GM23338 (cell line): ENCODE data around the gene EPS8. TPM values are rescaled to one million over a fixed set of nuclear protein-coding genes. Genes with fewer than 3 reads are reported as not detected.

Experiments
- ATAC-seq: fragments of 200-7000 bp; cut with Tn5 transposase; 3 replicates; pipeline ENCODE4 v1.9.1; 2020
- DNase-seq: peaks from one replicate; pipeline ENCODE4 v3.0.0-alpha.2; 2015; ENCODE audit warnings: low spot score
- H2AFZ ChIP-seq: fragments of 200-600 bp; sonication (generic); 2 replicates; pipeline ENCODE4 v1.8.0; 2016; ENCODE audit warnings: antibody characterized with exemption, mild to moderate bottlenecking, moderate library complexity
- H3F3A ChIP-seq: fragments of 200-600 bp; sonication (generic); replicated peaks from 2 replicates; pipeline ENCODE4 v1.8.0; 2017; ENCODE audit warnings: antibody characterized with exemption, mixed run types, low read depth
- H3K27ac ChIP-seq: fragments of 200-600 bp; sonication (generic); 2 replicates; pipeline ENCODE4 v1.6.1; 2016; ENCODE audit warnings: low read depth
- H3K27me3 ChIP-seq: fragments of 200-600 bp; sonication (generic); 2 replicates; pipeline ENCODE4 v1.8.0; 2016; ENCODE audit warnings: mild to moderate bottlenecking, mixed run types, moderate library complexity; ENCODE audit not compliant: insufficient read depth
- H3K36me3 ChIP-seq: fragments of 200-600 bp; sonication (generic); 2 replicates; pipeline ENCODE4 v1.8.0; 2016; ENCODE audit warnings: mild to moderate bottlenecking; ENCODE audit not compliant: insufficient read depth
- H3K4me1 ChIP-seq: fragments of 200-600 bp; sonication (generic); 2 replicates; pipeline ENCODE4 v1.8.0; 2016; ENCODE audit warnings: mild to moderate bottlenecking, moderate library complexity; ENCODE audit not compliant: insufficient read depth
- H3K4me2 ChIP-seq: fragments of 200-600 bp; sonication (generic); 2 replicates; pipeline ENCODE4 v1.7.1; 2017; ENCODE audit warnings: mixed run types
- H3K4me3 ChIP-seq: fragments of 200-600 bp; sonication (generic); 2 replicates; pipeline ENCODE4 v1.6.1; 2016; ENCODE audit warnings: mixed run types
- H3K79me2 ChIP-seq: fragments of 200-600 bp; sonication (generic); replicated peaks from 2 replicates; pipeline ENCODE4 v1.8.0; 2017; ENCODE audit warnings: mild to moderate bottlenecking; ENCODE audit not compliant: insufficient read depth
- H3K9me2 ChIP-seq: fragments of 200-600 bp; sonication (generic); 2 replicates; pipeline ENCODE4 v1.8.0; 2017; ENCODE audit not compliant: insufficient read depth
- H4K20me1 ChIP-seq: fragments of 200-600 bp; sonication (generic); replicated peaks from 2 replicates; pipeline ENCODE4 v1.8.0; 2017; ENCODE audit warnings: mild to moderate bottlenecking; ENCODE audit not compliant: insufficient read depth
- H3K27ac Mint-ChIP-seq: 2 replicates; pipeline ENCODE4 v1.8.0; 2020; ENCODE audit warnings: inconsistent platforms, mild to moderate bottlenecking, moderate library complexity, mixed read lengths
- H3K27me3 Mint-ChIP-seq: 3 replicates; pipeline ENCODE4 v1.8.0; 2022; ENCODE audit warnings: low read depth, mild to moderate bottlenecking, moderate library complexity, mixed read lengths, inconsistent platforms; ENCODE audit not compliant: insufficient read depth, poor library complexity
- H3K36me3 Mint-ChIP-seq: 3 replicates; pipeline ENCODE4 v1.8.0; 2021; ENCODE audit warnings: low read depth, mild to moderate bottlenecking, inconsistent platforms, moderate library complexity, mixed read lengths
- H3K4me1 Mint-ChIP-seq: 3 replicates; pipeline ENCODE4 v1.8.0; 2020; ENCODE audit warnings: mild to moderate bottlenecking, inconsistent platforms, mixed read lengths
- H3K4me3 Mint-ChIP-seq: 3 replicates; pipeline ENCODE4 v1.8.0; 2021; ENCODE audit warnings: moderate library complexity, mild to moderate bottlenecking, inconsistent platforms, mixed read lengths
- H3K9me3 Mint-ChIP-seq: 3 replicates; pipeline ENCODE4 v1.8.0; 2020; ENCODE audit warnings: moderate library complexity, mild to moderate bottlenecking, inconsistent platforms, mixed read lengths
- CREB1 ChIP-seq: fragments of 250-450 bp; sonication (Bioruptor Pico); IDR thresholded peaks from 2 replicates; pipeline ENCODE4 v1.5.0; 2020; ENCODE audit warnings: low read depth, mild to moderate bottlenecking, moderate library complexity
- EZH2phosphoT487 ChIP-seq: fragments of 200-600 bp; sonication (generic); IDR thresholded peaks from one replicate; pipeline ENCODE4 v1.8.1; 2018; ENCODE audit warnings: antibody characterized with exemption; ENCODE audit not compliant: unreplicated experiment
- JUNB ChIP-seq: IDR thresholded peaks from one replicate; pipeline ENCODE4 v1.6.1; 2016; ENCODE audit warnings: antibody characterized with exemption; ENCODE audit not compliant: unreplicated experiment
- NANOG ChIP-seq: IDR thresholded peaks from 2 replicates; pipeline ENCODE4 v1.6.1; 2016; ENCODE audit warnings: antibody characterized with exemption, borderline replicate concordance
- STAT1 ChIP-seq: IDR thresholded peaks from one replicate; pipeline ENCODE4 v1.6.1; 2016; ENCODE audit warnings: antibody characterized with exemption; ENCODE audit not compliant: unreplicated experiment
- ZNF114 ChIP-seq: fragments of 250-450 bp; sonication (Bioruptor Pico); IDR thresholded peaks from 2 replicates; pipeline ENCODE4 v1.5.0; 2020; ENCODE audit warnings: mild to moderate bottlenecking, moderate library complexity
- ZNF331 ChIP-seq: fragments of 250-450 bp; sonication (Bioruptor Pico); IDR thresholded peaks from 2 replicates; pipeline ENCODE4 v1.5.0; 2020; ENCODE audit warnings: low read depth, mild to moderate bottlenecking, moderate library complexity
- polyA plus RNA-seq: library from polyadenylated mRNA; unstranded; fragments of >200 nt; fragmentation: Nextera tagmentation; extraction: Ambion mirVana; gene quantifications from 2 replicates; pipeline ENCODE4 v1.2.1, GENCODE V29; 2016
- total RNA-seq: library from RNA; depleted of rRNA; stranded (reverse); fragments of >200 nt; shearing (Covaris generic); gene quantifications from 2 replicates; pipeline ENCODE4 v1.2.3, GENCODE V29; 2014
- TF ChIP-seq, protein P1 (sequence below), 2 experiments: fragments of 200-600 bp in 1 of 2; sonication (generic) in 1 of 2; conservative IDR thresholded peaks; 2 replicates each; pipeline versions ENCODE4 v1.5.1 to v1.6.1; 2016 to 2017; ENCODE audit warnings: antibody characterized with exemption in 2 of 2, low read depth in 2 of 2, mild to moderate bottlenecking in 2 of 2, moderate library complexity in 1 of 2
- TF ChIP-seq, protein P2 (sequence below): fragments of 250-450 bp; sonication (Bioruptor Pico); IDR thresholded peaks from 2 replicates; pipeline ENCODE4 v1.5.0; 2020; ENCODE audit warnings: mild to moderate bottlenecking, moderate library complexity
- TF ChIP-seq, protein P3 (sequence below): IDR thresholded peaks from one replicate; pipeline ENCODE4 v1.6.1; 2018; ENCODE audit warnings: antibody characterized with exemption; ENCODE audit not compliant: unreplicated experiment

Gene EPS8
- total and polyA plus RNA-seq, 2 experiments from 2014 or later: 3.5 to 5.4 TPM

DNA sequence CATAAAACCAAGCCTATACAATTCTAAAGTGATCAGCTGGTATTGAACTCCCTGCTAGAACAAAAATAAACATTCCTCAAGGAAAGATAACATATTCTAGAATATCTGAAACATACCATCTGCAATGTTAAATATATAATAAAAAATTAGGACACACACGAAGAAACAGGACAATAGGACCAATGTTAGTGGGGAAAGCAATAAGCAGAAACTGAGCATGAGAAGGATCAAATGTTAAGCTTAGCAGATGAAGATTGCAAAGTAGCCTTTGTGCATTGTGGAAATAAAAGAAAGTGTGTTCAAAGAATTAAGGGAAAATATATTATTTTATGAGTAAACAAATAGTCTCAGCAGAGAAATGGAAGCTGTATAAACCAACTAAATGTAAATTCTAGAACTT is 180.8 kb downstream of the EPS8 start:
- Mint-ChIP-seq H3K4me1 (no peaks in the 10 kb centered on the region), H3K27ac (no peak overlapping the region), H3K36me3 (no peaks in the 10 kb centered on the region), H3K27me3 (peaks cover 4% of the 10 kb centered on the region), H3K9me3 (peaks cover 4% of the 10 kb centered on the region; the same call in 2 of the 3 replicates), H3K4me3 (no peak overlapping the region)
- H2AFZ ChIP-seq: no peak overlapping the region
- DNase-seq (no peak), ATAC-seq (no peak)
- H3K4me1 ChIP-seq: no peaks in the 10 kb centered on the region
- no peak overlapping the region for H3K4me3 ChIP-seq
- H3K79me2 ChIP-seq: no peaks in the 10 kb centered on the region
- no peak overlapping the region for H3K4me2 ChIP-seq
- H3K9me2 ChIP-seq: peaks cover 10% of the 10 kb centered on the region
- no peaks in the 10 kb centered on the region for H3K36me3 ChIP-seq
- H3F3A ChIP-seq: no peaks in the 10 kb centered on the region
- H3K27me3 ChIP-seq: no peaks in the 10 kb centered on the region
- no peak overlapping the region for H3K27ac ChIP-seq
- no peaks in the 10 kb centered on the region for H4K20me1 ChIP-seq
- no peak for TF ChIP-seq JUNB
- TF ChIP-seq, protein P1, sequence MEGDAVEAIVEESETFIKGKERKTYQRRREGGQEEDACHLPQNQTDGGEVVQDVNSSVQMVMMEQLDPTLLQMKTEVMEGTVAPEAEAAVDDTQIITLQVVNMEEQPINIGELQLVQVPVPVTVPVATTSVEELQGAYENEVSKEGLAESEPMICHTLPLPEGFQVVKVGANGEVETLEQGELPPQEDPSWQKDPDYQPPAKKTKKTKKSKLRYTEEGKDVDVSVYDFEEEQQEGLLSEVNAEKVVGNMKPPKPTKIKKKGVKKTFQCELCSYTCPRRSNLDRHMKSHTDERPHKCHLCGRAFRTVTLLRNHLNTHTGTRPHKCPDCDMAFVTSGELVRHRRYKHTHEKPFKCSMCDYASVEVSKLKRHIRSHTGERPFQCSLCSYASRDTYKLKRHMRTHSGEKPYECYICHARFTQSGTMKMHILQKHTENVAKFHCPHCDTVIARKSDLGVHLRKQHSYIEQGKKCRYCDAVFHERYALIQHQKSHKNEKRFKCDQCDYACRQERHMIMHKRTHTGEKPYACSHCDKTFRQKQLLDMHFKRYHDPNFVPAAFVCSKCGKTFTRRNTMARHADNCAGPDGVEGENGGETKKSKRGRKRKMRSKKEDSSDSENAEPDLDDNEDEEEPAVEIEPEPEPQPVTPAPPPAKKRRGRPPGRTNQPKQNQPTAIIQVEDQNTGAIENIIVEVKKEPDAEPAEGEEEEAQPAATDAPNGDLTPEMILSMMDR (conservative IDR thresholded peaks at IDR 0.05; ENCODE audit: low read depth in 2 of 2): no peak
- no peak for TF ChIP-seq ZNF114 (CRISPR knock-in tag)
- TF ChIP-seq, protein P2, sequence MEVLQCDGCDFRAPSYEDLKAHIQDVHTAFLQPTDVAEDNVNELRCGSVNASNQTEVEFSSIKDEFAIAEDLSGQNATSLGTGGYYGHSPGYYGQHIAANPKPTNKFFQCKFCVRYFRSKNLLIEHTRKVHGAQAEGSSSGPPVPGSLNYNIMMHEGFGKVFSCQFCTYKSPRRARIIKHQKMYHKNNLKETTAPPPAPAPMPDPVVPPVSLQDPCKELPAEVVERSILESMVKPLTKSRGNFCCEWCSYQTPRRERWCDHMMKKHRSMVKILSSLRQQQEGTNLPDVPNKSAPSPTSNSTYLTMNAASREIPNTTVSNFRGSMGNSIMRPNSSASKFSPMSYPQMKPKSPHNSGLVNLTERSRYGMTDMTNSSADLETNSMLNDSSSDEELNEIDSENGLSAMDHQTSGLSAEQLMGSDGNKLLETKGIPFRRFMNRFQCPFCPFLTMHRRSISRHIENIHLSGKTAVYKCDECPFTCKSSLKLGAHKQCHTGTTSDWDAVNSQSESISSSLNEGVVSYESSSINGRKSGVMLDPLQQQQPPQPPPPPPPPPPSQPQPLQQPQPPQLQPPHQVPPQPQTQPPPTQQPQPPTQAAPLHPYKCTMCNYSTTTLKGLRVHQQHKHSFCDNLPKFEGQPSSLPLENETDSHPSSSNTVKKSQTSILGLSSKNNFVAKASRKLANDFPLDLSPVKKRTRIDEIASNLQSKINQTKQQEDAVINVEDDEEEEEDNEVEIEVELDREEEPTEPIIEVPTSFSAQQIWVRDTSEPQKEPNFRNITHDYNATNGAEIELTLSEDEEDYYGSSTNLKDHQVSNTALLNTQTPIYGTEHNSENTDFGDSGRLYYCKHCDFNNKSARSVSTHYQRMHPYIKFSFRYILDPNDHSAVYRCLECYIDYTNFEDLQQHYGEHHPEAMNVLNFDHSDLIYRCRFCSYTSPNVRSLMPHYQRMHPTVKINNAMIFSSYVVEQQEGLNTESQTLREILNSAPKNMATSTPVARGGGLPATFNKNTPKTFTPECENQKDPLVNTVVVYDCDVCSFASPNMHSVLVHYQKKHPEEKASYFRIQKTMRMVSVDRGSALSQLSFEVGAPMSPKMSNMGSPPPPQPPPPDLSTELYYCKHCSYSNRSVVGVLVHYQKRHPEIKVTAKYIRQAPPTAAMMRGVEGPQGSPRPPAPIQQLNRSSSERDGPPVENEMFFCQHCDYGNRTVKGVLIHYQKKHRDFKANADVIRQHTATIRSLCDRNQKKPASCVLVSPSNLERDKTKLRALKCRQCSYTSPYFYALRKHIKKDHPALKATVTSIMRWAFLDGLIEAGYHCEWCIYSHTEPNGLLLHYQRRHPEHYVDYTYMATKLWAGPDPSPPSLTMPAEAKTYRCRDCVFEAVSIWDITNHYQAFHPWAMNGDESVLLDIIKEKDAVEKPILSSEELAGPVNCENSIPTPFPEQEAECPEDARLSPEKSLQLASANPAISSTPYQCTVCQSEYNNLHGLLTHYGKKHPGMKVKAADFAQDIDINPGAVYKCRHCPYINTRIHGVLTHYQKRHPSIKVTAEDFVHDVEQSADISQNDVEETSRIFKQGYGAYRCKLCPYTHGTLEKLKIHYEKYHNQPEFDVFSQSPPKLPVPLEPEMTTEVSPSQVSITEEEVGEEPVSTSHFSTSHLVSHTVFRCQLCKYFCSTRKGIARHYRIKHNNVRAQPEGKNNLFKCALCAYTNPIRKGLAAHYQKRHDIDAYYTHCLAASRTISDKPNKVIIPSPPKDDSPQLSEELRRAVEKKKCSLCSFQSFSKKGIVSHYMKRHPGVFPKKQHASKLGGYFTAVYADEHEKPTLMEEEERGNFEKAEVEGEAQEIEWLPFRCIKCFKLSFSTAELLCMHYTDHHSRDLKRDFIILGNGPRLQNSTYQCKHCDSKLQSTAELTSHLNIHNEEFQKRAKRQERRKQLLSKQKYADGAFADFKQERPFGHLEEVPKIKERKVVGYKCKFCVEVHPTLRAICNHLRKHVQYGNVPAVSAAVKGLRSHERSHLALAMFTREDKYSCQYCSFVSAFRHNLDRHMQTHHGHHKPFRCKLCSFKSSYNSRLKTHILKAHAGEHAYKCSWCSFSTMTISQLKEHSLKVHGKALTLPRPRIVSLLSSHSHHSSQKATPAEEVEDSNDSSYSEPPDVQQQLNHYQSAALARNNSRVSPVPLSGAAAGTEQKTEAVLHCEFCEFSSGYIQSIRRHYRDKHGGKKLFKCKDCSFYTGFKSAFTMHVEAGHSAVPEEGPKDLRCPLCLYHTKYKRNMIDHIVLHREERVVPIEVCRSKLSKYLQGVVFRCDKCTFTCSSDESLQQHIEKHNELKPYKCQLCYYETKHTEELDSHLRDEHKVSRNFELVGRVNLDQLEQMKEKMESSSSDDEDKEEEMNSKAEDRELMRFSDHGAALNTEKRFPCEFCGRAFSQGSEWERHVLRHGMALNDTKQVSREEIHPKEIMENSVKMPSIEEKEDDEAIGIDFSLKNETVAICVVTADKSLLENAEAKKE (CRISPR knock-in tag): no peak
- TF ChIP-seq ZNF331 (CRISPR knock-in tag): no peak
- TF ChIP-seq, protein P3, sequence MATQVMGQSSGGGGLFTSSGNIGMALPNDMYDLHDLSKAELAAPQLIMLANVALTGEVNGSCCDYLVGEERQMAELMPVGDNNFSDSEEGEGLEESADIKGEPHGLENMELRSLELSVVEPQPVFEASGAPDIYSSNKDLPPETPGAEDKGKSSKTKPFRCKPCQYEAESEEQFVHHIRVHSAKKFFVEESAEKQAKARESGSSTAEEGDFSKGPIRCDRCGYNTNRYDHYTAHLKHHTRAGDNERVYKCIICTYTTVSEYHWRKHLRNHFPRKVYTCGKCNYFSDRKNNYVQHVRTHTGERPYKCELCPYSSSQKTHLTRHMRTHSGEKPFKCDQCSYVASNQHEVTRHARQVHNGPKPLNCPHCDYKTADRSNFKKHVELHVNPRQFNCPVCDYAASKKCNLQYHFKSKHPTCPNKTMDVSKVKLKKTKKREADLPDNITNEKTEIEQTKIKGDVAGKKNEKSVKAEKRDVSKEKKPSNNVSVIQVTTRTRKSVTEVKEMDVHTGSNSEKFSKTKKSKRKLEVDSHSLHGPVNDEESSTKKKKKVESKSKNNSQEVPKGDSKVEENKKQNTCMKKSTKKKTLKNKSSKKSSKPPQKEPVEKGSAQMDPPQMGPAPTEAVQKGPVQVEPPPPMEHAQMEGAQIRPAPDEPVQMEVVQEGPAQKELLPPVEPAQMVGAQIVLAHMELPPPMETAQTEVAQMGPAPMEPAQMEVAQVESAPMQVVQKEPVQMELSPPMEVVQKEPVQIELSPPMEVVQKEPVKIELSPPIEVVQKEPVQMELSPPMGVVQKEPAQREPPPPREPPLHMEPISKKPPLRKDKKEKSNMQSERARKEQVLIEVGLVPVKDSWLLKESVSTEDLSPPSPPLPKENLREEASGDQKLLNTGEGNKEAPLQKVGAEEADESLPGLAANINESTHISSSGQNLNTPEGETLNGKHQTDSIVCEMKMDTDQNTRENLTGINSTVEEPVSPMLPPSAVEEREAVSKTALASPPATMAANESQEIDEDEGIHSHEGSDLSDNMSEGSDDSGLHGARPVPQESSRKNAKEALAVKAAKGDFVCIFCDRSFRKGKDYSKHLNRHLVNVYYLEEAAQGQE: no peak
- no peak for TF ChIP-seq CREB1 (CRISPR knock-in tag)
- no peak for TF ChIP-seq STAT1
- TF ChIP-seq EZH2phosphoT487: no peak
- TF ChIP-seq NANOG: no peak
